ELR (cell line): Measurements from ENCODE around the gene USP9X.
"Not testable (repeated sequence)": the region's sequence is repeated elsewhere in the genome, so short reads cannot be mapped to it uniquely, and the experiment has no call there.

Experiments used
- DNase-seq: peaks from one replicate; pipeline ENCODE4 v3.0.0-alpha.2; 2015; ENCODE audit warnings: low read depth

Gene USP9X

GRCh38 chrX:41086627-41086932, 1.3 kb downstream of the USP9X start:
- DNase-seq: peak; percentile 63

GRCh38 chrX:41087201-41087600, 2.0 kb downstream of the USP9X start:
- DNase-seq: peak; percentile 9

DNA sequence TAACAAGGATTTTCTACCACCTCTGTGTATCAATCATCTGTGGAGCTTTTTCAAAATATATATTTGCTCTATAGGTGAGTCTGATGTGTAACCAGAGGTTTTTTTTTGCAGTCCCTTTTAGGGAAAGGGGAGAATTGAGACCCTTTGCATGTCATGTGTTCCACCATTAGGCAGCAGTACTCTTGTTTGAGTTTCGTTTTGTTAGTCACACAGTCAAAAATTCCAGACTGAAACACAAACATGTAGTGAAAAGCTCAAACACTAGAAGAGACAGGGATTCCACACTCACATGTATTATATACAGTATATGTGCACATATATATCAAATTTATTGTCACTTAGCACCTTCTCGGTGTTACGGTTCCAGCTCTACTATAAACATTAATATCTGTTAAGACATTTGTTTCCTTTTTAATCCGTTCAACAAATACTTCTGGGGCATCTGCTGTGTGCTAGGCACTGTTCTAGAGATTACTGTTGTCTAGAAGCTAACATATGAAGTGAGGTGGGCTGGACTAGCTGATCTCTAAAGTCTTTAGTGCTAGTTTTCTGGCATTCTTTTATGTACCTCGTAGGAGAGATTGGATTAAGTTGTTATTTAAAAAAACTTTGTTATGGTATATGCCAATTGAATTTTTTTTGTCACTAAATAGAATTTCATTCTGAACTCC, 5.5 kb downstream of the USP9X start:
- peak; percentile 32 for DNase-seq

DNA sequence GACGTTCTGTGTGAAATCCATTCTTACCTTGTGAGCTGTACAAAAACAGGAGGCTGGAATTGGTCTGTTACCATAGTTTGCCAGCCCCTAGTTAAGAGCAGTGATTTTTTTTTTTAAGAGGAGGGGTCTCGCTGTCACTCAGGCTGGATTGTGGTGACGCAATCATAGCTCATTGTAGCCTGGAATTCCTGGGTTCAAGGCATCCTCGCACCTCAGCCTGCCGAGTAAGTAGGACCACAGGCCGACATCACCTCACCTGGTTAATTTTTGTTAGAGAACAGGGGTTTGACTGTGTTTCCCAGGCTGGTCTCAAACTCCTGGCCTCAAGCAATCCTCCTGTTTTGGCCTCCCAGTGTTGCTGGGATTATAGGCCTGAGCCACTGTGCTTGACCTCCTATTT, 7.5 kb downstream of the USP9X start:
- DNase-seq: no peak

DNA sequence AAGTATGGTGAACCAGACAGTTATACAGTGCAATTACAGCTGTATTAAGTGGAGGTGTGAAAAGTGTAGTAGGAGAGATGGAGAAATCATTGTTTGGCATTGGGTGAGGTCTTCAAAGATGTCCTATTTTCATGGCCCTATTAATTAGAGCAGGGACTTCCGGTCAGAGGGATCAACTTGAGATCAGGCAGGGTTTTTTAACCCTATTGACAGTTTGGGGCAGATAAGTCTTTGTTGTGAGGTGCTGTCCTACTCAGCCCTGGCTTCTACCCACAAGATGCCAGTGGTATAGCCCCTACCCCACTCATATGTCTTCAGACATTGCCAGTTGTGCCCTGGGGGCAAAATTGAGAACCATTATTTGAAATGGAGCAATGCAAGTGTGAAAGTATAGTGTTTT, 9.9 kb downstream of the USP9X start:
- DNase-seq: no peak

DNA sequence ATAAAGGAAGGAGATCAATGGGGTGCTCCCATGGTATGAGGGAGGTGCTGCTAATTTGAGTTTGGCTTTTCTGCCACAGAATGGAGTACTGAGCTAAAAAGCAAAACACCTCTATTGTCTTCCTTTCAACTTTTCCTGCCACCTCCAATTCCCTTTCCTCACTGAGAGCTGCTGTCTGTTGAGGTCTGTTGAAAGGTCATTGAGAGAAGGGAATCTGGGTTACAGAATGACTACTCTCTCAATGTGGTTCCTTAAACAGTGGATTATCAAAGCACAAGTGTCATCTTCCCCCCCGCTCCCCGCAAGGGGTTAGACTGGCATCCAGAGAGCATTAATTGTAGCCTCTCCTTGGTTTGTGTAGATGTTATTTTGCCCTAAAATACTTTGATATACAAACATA, 10.7 kb downstream of the USP9X start:
- DNase-seq: no peak

DNA sequence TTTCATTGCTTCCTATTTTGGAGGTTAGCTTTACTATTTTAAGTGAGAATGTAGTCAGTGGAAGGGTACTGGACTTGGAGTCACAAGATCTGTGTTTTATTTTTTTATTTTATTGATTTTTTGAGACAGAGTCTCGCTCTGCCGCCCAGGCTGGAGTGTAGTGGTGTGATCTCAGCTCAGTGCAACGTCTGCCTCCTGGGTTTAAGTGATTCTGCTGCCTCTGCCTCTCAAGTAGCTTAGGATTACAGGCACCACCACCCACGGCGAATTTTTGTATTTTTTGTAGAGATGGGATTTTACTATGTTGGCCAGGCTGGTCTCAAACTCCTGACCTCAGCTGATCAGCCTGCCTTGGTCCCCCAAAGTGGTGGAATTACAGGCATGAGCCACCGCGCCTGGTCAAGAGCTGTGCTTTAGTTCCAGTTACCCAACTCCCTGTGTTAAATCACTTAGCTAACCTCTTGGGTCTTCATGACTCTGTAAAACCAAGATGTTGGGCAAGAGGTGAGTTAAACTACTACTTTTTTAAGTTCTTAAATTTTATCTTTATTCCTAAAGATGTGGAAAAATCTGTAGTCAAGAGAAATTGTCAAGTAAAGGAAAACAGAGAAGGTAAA, 11.2 kb downstream of the USP9X start:
- DNase-seq: no peak

- DNase-seq: no peak
These were observed 12.1 kb downstream of the USP9X start for GRCh38 chrX:41097326-41097725.

DNA sequence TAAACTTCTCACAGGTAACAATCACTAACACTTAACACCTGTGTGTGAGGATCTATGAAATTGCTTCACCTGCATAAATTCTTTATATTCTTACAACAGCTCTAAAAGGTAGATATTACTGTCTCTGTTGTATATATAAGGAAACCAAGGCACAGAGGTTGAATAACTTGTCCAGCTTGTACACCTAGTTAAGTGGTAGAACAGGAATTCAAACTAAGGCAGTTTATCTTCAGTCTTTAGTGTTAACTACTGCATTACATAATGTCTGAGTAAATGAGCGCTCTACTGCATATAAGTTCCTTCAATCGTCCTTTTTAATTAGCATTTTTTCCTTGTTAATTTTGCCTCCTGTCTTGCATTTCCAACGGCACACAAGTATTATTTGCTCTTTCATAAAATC, 15.0 kb downstream of the USP9X start:
- DNase-seq: no peak

GRCh38 chrX:41100819-41101218, 15.6 kb downstream of the USP9X start:
- DNase-seq: no peak

- DNase-seq: no peak
These were observed 19.8 kb downstream of the USP9X start for GRCh38 chrX:41105005-41105404.

GRCh38 chrX:41106257-41106656, 21.0 kb downstream of the USP9X start:
- not testable (repeated sequence) for DNase-seq

- peak; percentile 26 for DNase-seq
These were observed 22.8 kb downstream of the USP9X start for GRCh38 chrX:41108007-41108406.

DNA sequence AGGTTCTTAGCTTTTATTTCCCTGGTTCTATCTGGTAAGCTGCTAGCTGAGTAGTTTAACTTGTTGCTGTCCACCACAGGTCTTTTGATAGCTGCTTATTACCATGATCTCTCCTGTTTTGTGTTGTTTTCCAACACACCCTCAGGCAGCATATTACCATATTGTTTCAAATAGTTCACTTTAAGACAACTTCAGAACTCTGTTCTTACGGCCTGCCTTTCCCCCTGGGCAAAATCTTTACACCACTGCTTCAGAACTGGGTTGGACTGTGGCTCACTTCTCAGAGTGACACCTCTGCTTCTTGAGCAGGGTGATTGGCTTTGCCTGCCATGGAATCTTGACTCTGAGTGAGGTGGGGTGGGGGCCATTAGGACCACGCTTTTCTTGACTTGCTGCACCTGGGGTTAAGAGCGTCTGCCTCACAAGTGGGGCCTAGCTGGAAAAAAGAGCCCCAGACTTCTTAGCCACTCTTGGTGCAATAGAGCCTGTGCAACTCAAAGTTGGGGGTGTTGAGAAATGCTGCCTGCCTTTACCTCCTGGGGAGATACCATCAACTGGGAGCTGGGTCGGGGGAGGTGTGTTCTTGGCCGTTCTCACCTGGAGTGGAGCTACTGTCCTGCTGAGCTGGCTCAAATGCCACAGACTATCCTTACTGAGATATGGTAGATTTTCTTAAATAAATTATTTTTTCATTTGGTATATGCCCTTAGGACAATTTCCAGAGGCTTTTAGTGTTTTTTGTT, 23.4 kb downstream of the USP9X start:
- DNase-seq: no peak

DNA sequence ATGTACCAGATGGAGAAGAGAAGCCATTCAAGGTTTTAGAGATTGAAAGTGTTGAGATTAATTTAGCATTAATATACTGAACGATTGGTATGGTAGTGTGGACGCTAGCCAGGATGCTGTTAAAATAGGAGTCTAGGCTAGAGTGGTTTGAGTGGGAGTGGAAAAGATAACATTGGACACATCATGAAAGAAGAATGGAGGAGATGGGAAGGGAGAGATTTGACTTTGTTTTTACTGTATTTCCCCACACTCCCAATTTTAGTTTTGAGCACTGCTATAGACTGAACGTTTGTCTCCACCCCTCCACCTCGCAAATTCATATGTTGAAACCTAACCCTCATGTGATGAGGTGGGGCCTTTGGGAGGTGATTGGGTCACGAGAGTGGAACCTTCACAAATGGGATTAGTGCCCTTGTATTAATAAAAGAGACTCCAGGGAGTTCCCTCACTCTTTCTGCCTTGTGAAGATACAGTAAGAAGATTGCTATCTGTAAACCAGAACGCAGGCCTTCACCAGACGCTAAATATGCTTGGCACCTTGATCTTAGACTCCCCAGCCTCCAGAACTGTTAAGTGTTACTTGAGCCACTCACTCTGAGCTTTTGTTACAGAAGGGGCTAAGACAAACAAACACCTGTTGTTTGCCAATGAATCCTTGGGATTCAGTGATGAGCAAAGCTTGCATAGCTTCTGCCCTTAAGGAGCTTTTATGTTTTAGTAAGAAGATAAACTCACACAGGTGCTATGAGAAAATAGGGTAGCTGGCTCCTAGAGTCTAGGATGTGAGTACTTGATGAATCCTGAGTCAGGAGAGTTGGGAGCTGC, 25.8 kb downstream of the USP9X start:
- DNase-seq: no peak

GRCh38 chrX:41115104-41115425, 29.8 kb downstream of the USP9X start:
- peak; percentile 43 for DNase-seq

DNA sequence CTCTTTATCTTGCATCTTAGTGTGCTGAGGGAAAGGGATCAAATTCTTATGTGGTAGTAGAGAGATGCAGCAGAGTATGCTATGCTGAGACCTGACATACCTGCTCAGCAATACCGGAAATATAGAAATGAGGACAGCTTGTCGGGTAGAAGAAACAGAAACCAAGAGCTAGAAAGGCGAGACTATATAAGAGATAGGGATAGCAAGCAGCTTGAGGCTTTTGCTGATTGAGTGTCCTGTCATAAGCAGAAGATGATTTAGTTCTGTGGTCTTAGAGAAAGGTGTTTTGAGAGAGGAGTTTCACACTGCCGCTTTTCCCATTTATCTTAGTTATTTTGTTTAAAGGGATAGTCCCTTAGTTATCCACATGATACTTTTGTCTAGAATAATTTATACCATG, 31.7 kb downstream of the USP9X start:
- DNase-seq: no peak

DNA sequence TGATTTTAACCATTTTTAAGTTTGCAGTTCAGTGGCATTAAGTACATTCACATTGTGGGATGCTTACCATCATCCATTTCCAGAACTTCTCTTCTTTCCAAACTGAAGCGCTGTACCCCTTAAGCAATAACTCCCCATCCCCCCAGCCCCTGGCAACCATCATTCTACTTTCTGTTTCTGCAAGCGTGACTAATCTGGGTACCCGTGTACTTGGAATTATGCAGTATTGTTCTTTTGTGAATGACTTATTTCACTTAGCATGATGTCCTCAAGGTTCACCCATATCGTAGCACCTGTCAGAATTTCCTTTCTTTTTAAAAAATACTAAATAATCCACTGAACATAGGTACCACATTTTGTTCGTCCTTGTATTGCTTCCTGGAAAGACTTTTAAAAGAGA, 32.9 kb downstream of the USP9X start:
- DNase-seq: no peak

DNA sequence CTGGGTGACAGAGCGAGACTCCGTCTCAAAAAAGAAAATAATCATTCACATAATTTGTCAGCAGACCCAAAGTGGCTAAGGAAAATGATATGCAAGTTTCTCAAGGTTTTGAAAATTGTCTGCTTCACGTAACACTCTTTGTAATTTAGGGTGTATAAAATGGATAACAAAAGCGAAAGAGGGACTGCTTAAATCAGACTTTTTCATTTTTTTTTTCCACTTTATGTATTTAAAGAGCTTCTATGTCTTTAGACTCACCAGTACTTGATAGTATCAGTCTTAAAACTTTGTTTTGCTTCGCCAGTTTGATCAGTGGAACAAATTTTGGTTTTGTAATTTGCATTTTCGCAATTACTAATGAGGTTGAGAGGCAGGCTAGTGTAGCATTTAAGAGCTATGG, 34.6 kb downstream of the USP9X start:
- DNase-seq: no peak

DNA sequence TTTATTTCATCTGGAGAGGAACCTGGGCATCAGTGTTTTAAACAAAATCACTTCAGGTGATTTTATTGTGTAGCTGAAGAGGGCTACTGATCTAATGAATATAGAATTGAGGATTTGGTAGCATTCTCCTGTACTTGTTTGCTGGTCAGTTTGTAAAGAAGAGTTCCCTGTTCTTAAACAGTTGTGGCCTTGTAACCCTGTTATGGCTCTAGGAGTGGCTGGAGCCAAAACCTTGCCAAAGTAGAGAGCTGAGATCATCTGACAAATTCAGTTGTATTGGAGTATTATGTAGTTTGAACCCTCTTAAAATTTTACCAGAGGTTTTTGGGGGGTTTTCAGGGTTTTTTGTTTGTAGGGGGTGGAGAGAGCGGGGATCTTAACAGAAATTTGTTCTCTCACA, 36.5 kb downstream of the USP9X start:
- no peak for DNase-seq

GRCh38 chrX:41122664-41123257, 37.5 kb downstream of the USP9X start:
- DNase-seq: no peak

GRCh38 chrX:41127477-41128192, 42.4 kb downstream of the USP9X start:
- DNase-seq: no peak
